Nephron progenitor cell (in vitro differentiated cells): ENCODE results near the gene P3H4.
"Not testable (repeated sequence)": the region's sequence is repeated elsewhere in the genome, so short reads cannot be mapped to it uniquely, and the experiment has no call there.

Experiments
- DNase-seq: peaks from one replicate; pipeline ENCODE4 v3.0.0; 2021
- H3K27ac Mint-ChIP-seq: 2 replicates; pipeline ENCODE4 v1.8.0; 2021; ENCODE audit warnings: mild to moderate bottlenecking, moderate library complexity, mixed read lengths
- H3K27me3 Mint-ChIP-seq: 2 replicates; pipeline ENCODE4 v1.8.0; 2021; ENCODE audit warnings: mild to moderate bottlenecking, low read depth, mixed read lengths; ENCODE audit not compliant: poor library complexity
- H3K36me3 Mint-ChIP-seq: 2 replicates; pipeline ENCODE4 v1.8.0; 2021; ENCODE audit warnings: low read depth, mixed read lengths
- H3K4me1 Mint-ChIP-seq: 2 replicates; pipeline ENCODE4 v1.8.0; 2021; ENCODE audit warnings: mixed read lengths
- H3K4me3 Mint-ChIP-seq: 2 replicates; pipeline ENCODE4 v1.8.0; 2021; ENCODE audit warnings: mild to moderate bottlenecking, moderate library complexity, mixed read lengths
- H3K9me3 Mint-ChIP-seq: 2 replicates; pipeline ENCODE4 v1.8.0; 2021; ENCODE audit warnings: mild to moderate bottlenecking, moderate library complexity, mixed read lengths
- CTCF ChIP-seq: fragments of 200-600 bp; sonication (generic); IDR thresholded peaks from 2 replicates; pipeline ENCODE4 v1.5.0; 2021; ENCODE audit warnings: antibody characterized with exemption

Gene P3H4

GRCh38 chr17:41837761-41838538 is 26.2 kb upstream of the P3H4 start, which contains the start of gene KLHL10:
KLHL10 (plus strand) TSS chr17:41837825; CDS start chr17:41837933, 108 bp downstream.
- Mint-ChIP-seq H3K36me3 (peaks cover 6% of the 10 kb centered on the region), H3K9me3 (no peaks in the 10 kb centered on the region), H3K4me3 (peak within 1 kb of the TSS; percentile 90), H3K27ac (no peak within 1 kb of the TSS), H3K27me3 (peaks cover 4% of the 10 kb centered on the region), H3K4me1 (peaks cover 16% of the 10 kb centered on the region)
- no peak for DNase-seq
- no peak for TF ChIP-seq CTCF

- no peak for TF ChIP-seq CTCF
- no peak for DNase-seq
- peak overlapping the region; percentile 90 for H3K4me3 Mint-ChIP-seq
- no peaks in the 10 kb centered on the region for H3K9me3 Mint-ChIP-seq
- peaks cover 4% of the 10 kb centered on the region for H3K27me3 Mint-ChIP-seq
- H3K27ac Mint-ChIP-seq, result no peak overlapping the region
- peaks cover 16% of the 10 kb centered on the region for H3K4me1 Mint-ChIP-seq
- H3K36me3 Mint-ChIP-seq, result peaks cover 18% of the 10 kb centered on the region
Observed at GRCh38 chr17:41836550-41837196, 24.9 kb upstream of the P3H4 start.

GRCh38 chr17:41835800-41836549 is 24.2 kb upstream of the P3H4 start, which contains the start of gene NT5C3B:
NT5C3B (minus strand) TSS chr17:41836232; CDS start chr17:41836193, 39 bp downstream.
- peaks cover 4% of the 10 kb centered on the region for H3K27me3 Mint-ChIP-seq
- H3K9me3 Mint-ChIP-seq, result no peaks in the 10 kb centered on the region
- H3K27ac Mint-ChIP-seq, result no peak within 1 kb of the TSS
- peaks cover 23% of the 10 kb centered on the region for H3K36me3 Mint-ChIP-seq
- H3K4me1 Mint-ChIP-seq, result peaks cover 16% of the 10 kb centered on the region
- no peak for TF ChIP-seq CTCF
- peak; percentile 78 for DNase-seq
- peak within 1 kb of the TSS; percentile 90 for H3K4me3 Mint-ChIP-seq

GRCh38 chr17:41835214-41835799 is 23.6 kb upstream of the P3H4 start:
- peak overlapping the region; percentile 90 for H3K4me3 Mint-ChIP-seq
- peaks cover 4% of the 10 kb centered on the region for H3K27me3 Mint-ChIP-seq
- no peak for DNase-seq
- no peaks in the 10 kb centered on the region for H3K9me3 Mint-ChIP-seq
- TF ChIP-seq CTCF, result no peak
- peaks cover 30% of the 10 kb centered on the region for H3K36me3 Mint-ChIP-seq
- H3K4me1 Mint-ChIP-seq, result peaks cover 16% of the 10 kb centered on the region
- H3K27ac Mint-ChIP-seq, result no peak overlapping the region

GRCh38 chr17:41829961-41830360 is 18.2 kb upstream of the P3H4 start:
- Mint-ChIP-seq H3K36me3 (peaks cover 59% of the 10 kb centered on the region), H3K4me1 (peaks cover 18% of the 10 kb centered on the region), H3K27ac (peak overlapping the region; percentile 64)
- H3K27me3 Mint-ChIP-seq, H3K4me3 Mint-ChIP-seq, H3K9me3 Mint-ChIP-seq, DNase-seq: not testable (repeated sequence)
